ENCODE measurements around the gene LRRC63. TPM values are rescaled to one million over a fixed set of nuclear protein-coding genes. Genes with fewer than 3 reads are reported as not detected.

Gene LRRC63, protein sequence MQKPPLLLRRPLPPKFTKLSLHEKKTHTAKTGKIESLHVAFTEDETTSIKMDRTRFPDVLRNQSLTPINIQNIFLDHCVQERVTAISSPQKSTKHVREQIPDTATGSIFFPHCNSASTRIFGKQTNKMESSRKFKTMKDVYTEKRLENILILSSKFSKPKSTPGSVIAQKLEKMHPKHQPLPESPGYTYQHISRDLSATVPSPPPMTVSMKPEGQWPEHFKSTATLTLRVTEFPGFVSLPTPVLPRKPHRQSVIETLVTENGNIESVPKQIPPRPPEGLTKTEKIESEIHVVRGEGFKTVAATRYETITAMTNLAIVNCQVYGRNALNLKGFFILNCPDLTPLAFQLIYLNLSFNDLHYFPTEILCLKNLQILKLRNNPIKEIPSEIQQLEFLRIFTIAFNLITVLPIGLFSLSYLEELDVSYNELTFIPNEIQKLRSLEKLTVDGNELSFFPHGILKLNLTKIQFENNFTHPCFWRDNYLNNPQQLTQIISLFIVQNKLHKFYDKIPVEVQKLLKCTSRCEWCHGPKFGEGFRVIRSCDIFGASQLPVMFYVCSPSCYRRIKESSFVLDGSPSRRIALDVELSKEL
- 1.8 TPM for total RNA-seq

DNA sequence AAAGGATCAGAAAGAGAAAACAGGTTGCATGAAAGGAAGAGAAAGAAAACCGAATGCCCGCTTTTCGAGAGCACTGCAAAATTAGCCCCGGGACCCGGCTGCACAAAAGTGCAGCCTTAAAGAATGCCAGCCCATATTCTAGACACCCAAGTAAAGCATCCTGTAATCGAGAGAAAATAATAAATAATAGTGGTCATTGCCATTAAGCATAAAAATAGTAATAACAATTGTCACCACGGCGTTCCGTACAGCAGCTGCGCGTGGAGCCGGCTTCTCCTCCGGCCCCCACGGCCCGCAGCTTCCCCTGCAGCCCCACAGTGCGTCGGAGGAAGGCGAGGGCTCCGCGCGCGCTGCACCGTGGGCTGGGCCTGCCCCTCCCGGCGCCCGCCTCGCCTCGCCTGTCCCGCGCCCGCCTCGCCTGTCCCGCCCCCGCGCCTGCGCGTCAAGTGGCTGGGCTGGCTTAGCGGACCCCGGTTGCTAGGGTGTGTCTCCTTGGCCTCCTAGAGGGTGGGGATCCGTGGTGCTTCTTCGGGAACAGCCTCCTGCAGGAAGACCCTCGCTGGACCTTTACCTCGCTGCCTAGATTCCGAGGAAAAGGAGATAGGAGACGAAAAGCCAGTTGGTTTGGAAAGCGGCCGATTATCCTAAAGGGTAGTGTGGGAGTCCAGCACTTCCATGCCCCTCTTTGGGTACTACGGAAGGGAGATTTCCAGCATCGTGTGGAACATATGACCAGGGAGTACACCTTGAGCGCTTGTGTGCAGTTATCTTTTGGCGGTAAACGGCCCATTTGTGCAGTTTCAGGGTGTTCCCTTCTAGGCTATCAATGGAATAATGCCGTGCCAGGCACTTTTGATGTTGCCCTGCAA is at the start of gene LRRC63:
Gene LRRC63, plus strand, starts transcription at position 446 of the 869 bp plus-strand sequence. CDS start 1,107 bp downstream, outside the sequence.

DNA sequence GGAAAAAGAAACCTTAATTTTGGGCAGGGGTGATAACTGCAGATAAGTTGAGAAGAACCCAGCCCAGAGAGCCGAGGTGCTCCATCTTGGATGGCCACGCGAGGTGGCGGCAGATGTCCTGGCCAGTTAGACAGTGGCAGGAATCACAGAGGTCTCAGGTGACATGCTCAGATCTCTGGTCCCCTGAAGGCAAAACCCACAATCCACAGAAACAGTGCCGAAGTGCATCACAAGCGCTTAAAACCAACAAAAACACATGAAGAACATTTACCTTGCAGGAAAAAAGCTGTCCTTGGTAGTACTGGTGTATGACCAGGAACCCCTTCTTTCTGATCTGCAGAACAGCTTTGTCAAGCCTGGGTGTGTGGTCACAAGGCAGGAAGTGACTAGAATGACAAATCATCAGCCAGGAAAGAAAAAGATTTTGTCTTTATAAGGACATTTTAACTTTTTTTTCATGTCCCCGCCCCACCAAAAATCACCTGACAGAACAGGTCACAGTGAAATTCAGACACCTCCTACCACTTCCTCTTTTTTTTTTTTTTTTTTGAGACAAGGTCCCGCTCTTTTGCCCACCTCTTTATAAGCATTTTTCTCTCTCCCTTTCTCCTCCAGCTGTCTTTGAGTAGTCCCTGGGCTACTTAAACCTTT is 29.8 kb upstream of the LRRC63 start, which contains the start of gene LCP1:
Gene LCP1, minus strand, starts transcription at position 338 of the 651 bp plus-strand sequence. CDS start 22,515 bp downstream, outside the sequence.

Small RNA genes lying within 50 kb of the gene (small RNA-seq; reads per million reads assigned to genes)
- gene RN7SKP5 = not detected
- not detected for gene RN7SL288P

Other genes with a start within 250 kb of the LRRC63 start
- 44.1 TPM for gene ZC3H13, start 159.2 kb upstream of the LRRC63 start, total RNA-seq
- gene CPB2, start 106.9 kb upstream of the LRRC63 start, total RNA-seq = not detected
- 13.4 TPM for gene LCP1, start 29.8 kb upstream of the LRRC63 start, total RNA-seq
- 5.8 TPM for gene RUBCNL, start 175.3 kb downstream of the LRRC63 start, total RNA-seq

All from diencephalon (tissue), 1 donor.